Kidney (tissue), 14 donors: ENCODE measurements around the gene SPATA3. TPM values are rescaled to one million over a fixed set of nuclear protein-coding genes. Genes with fewer than 3 reads are reported as not detected.

Experiments used
- DNase-seq, 5 donors: peaks; one replicate each; pipeline ENCODE4 v3.0.0-alpha.2; 2013 to 2020
- FAIRE-seq: peaks from 2 replicates; lab custom pipeline; 2012; peaks lifted over from hg19 to GRCh38; lab: Jason Lieb, UNC
- H3K27ac ChIP-seq, 2 donors: one replicate each; pipeline ENCODE4 v1.7.0; 2013; ENCODE audit warnings: low read depth in 2 of 2, low read length in 2 of 2, inconsistent platforms in 1 of 2
- H3K27me3 ChIP-seq: one replicate; pipeline ENCODE4 v1.7.1; 2013; ENCODE audit warnings: low read length, inconsistent platforms; ENCODE audit not compliant: control insufficient read depth, insufficient read depth
- H3K36me3 ChIP-seq, 3 donors: one replicate each; pipeline versions ENCODE4 v1.7.0 to v1.7.1; 2013; ENCODE audit warnings: low read length in 3 of 3, control low read depth in 1 of 3, inconsistent platforms in 1 of 3; ENCODE audit not compliant: insufficient read depth in 3 of 3, control insufficient read depth in 2 of 3
- H3K4me1 ChIP-seq, 3 donors: one replicate each; pipeline versions ENCODE4 v1.7.0 to v1.7.1; 2013; ENCODE audit warnings: low read length in 3 of 3, inconsistent platforms in 1 of 3, low read depth in 1 of 3; ENCODE audit not compliant: control insufficient read depth in 2 of 3, insufficient read depth in 2 of 3
- H3K4me3 ChIP-seq, 3 donors: one replicate each; pipeline versions ENCODE4 v1.7.0 to v1.8.1; 2013; ENCODE audit warnings: low read length in 3 of 3, control low read depth in 1 of 3, inconsistent platforms in 1 of 3
- H3K9ac ChIP-seq, 3 donors: one replicate each; pipeline versions ENCODE4 v1.7.0 to v1.7.1; 2013; ENCODE audit warnings: low read length in 3 of 3, control low read depth in 1 of 3, inconsistent platforms in 1 of 3
- H3K9me3 ChIP-seq, 3 donors: one replicate each; pipeline versions ENCODE4 v1.7.0 to v1.7.1; 2013; ENCODE audit warnings: low read length in 3 of 3, control low read depth in 1 of 3, inconsistent platforms in 1 of 3; ENCODE audit not compliant: control insufficient read depth in 2 of 3, insufficient read depth in 1 of 3
- intact Hi-C: fragments of 100-400 bp; cut with DNase I; formaldehyde crosslinking; loops from one replicate; pipeline ENCODE4 v1.11.1; 2022
- polyA plus RNA-seq: library from polyadenylated mRNA; stranded (reverse); fragments of 350-450 nt; fragmentation: Illumina TruSeq; extraction: RNeasy Lipid Tissue Mini Kit (QIAGEN cat#74804); gene quantifications from one replicate; pipeline ENCODE4 v1.2.3, GENCODE V29; 2014; ENCODE audit warnings: low read depth, low replicate concordance; ENCODE audit not compliant: insufficient read depth
- total RNA-seq: library from RNA; stranded (reverse); fragmentation: NEBNext Ultra II Directional; extraction: Animal tissue kit (Norgen Biotek cat#: 25700); gene quantifications from one replicate; pipeline ENCODE4 v1.2.1, GENCODE V29; 2021
- TF ChIP-seq, protein P1 (sequence below): IDR thresholded peaks from 3 replicates; pipeline ENCODE4 v1.5.1; 2012; ENCODE audit warnings: mild to moderate bottlenecking, moderate library complexity, borderline replicate concordance; ENCODE audit not compliant: insufficient read depth; ENCODE audit errors: extremely low read depth
- donor health status: control.
- donor health status: control.
- donor health status: control.
- donor health status: control.
- donor health status: control.
- donor health status: DM: yes; HTN: yes; CAD: no.
- donor health status: Normal renal cell carcinoma (clear cell type).

The SPATA3 gene
- total and polyA plus RNA-seq, 2 donors from 2014 or later = not detected

GRCh38 chr2:231049286-231050017 lies 53.5 kb downstream of the SPATA3 start:
- H3K27me3 ChIP-seq = no peaks in the 10 kb centered on the region
- H3K4me3 ChIP-seq = no peak overlapping the region
- H3K9me3 ChIP-seq = no peaks in the 10 kb centered on the region
- H3K4me1 ChIP-seq = peaks cover 0 to 20% (median 9%) of the 10 kb centered on the region in 3 donors
- TF ChIP-seq, protein P1, sequence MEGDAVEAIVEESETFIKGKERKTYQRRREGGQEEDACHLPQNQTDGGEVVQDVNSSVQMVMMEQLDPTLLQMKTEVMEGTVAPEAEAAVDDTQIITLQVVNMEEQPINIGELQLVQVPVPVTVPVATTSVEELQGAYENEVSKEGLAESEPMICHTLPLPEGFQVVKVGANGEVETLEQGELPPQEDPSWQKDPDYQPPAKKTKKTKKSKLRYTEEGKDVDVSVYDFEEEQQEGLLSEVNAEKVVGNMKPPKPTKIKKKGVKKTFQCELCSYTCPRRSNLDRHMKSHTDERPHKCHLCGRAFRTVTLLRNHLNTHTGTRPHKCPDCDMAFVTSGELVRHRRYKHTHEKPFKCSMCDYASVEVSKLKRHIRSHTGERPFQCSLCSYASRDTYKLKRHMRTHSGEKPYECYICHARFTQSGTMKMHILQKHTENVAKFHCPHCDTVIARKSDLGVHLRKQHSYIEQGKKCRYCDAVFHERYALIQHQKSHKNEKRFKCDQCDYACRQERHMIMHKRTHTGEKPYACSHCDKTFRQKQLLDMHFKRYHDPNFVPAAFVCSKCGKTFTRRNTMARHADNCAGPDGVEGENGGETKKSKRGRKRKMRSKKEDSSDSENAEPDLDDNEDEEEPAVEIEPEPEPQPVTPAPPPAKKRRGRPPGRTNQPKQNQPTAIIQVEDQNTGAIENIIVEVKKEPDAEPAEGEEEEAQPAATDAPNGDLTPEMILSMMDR = no peak
- H3K9ac ChIP-seq = no peak overlapping the region
- no peaks in the 10 kb centered on the region for H3K36me3 ChIP-seq
- FAIRE-seq = no peak
- peak overlapping the region; percentile 25 to 49 for H3K27ac ChIP-seq
- intact Hi-C loops = no loop called here
- DNase-seq = no peak

DNA sequence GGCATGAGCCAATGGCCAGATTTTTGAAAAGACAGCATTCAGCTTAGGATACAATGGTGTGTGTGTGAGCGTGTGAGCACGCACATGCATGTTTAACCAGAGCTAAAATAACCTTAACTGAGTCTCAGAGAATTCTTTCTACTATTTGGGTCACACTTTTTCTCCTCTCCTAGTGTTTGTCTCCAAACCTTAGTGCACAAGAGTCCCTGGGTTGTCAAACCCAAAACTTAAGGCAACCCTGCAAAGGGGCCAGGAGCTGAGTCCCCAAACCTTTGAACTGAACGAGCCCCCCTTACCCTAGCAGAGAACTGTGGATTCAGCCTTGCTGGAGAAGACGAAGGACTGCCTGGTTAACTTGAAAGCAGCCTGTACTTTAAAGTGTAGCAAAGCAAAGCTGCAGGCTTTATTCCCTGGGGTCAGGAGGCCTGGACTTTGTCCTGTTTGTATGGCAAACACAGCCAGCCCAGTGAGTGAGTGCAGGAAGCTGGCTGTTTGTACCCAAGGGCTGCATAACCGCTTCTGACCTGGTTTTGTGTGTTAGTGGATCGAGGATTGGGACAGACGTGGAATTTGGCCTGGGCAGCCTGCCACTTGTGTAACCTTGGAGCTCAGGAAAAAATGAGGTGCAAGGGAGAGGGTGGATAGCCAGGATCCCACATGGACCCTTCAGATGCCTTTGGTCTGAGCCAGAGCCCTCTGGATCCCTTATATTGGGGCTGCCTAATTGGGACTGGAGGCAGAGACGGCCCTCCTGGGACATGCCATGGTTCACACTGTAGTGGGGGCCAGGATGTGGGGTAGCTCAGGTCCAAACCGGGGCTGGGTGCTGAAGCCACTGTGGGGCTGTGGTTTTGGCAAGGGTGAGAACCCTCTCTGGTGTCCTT lies 54.3 kb downstream of the SPATA3 start:
- intact Hi-C loops = no loop called here
- no peaks in the 10 kb centered on the region for H3K36me3 ChIP-seq
- peak overlapping the region; percentile 25 to 59 for H3K27ac ChIP-seq
- no peak overlapping the region for H3K9ac ChIP-seq
- FAIRE-seq = no peak
- TF ChIP-seq, protein P1 = no peak
- H3K27me3 ChIP-seq = no peaks in the 10 kb centered on the region
- no peak overlapping the region for H3K4me3 ChIP-seq
- H3K9me3 ChIP-seq = no peaks in the 10 kb centered on the region
- DNase-seq = peak in 3 of 5 donors; percentile 16 to 48 (median 24)
- H3K4me1 ChIP-seq = peaks cover 0 to 20% (median 9%) of the 10 kb centered on the region in 3 donors

DNA sequence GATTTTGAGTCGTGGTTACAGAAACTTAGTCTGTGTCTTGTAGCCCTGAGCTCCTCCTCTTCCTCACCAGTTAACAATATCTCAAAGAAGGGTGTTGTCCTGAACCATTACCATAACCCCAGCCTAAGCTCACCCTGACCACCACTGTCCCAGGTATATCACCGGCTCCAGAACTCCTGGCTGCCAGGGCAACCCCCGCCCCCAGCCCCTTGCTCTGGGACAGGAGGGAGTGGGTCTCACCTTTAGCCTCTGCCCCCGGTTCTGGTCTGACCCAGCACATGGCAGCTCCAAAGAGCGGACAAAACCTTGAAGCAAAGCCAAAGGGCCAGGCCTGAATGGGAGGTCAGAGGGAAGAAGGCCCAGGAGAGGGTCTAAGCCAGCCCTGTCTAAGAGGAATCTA lies 55.2 kb downstream of the SPATA3 start:
- DNase-seq (no peak), FAIRE-seq (no peak)
- H3K27me3 ChIP-seq = no peaks in the 10 kb centered on the region
- H3K9ac ChIP-seq = no peak overlapping the region
- peak overlapping the region in 1 of 2 donors; percentile 8 for H3K27ac ChIP-seq
- intact Hi-C loops = no loop called here
- H3K36me3 ChIP-seq = no peaks in the 10 kb centered on the region
- no peaks in the 10 kb centered on the region for H3K9me3 ChIP-seq
- TF ChIP-seq, protein P1 = no peak
- H3K4me1 ChIP-seq = peaks cover 0 to 20% (median 9%) of the 10 kb centered on the region in 3 donors
- no peak overlapping the region for H3K4me3 ChIP-seq
